Lung (tissue), 12 donors: Measurements from ENCODE around the gene AXIN2. TPM values are rescaled to one million over a fixed set of nuclear protein-coding genes. Genes with fewer than 3 reads are reported as not detected.
"Not testable (repeated sequence)": the region's sequence is repeated elsewhere in the genome, so short reads cannot be mapped to it uniquely, and the experiment has no call there.

ENCODE experiments used
- ATAC-seq: fragments of 200-7000 bp; cut with Tn5 transposase; one replicate; pipeline ENCODE4 v1.9.1; 2020; ENCODE audit warnings: moderate number of reproducible peaks; ENCODE audit not compliant: insufficient read depth, low FRiP score
- DNase-seq, 3 donors: peaks; one replicate each; pipeline ENCODE4 v3.0.0-alpha.2; 2013 to 2017
- H3K27ac ChIP-seq, 2 donors: one replicate each; pipeline ENCODE4 v1.5.1; 2013; ENCODE audit warnings: mild to moderate bottlenecking in 2 of 2, moderate library complexity in 2 of 2, control low read depth in 1 of 2, inconsistent platforms in 1 of 2, low read depth in 1 of 2, low read length in 1 of 2
- H3K27me3 ChIP-seq, 3 donors: one replicate each; pipeline ENCODE4 v1.5.1; 2013; ENCODE audit warnings: low read length in 2 of 3; ENCODE audit not compliant: control insufficient read depth in 3 of 3, insufficient read depth in 3 of 3
- H3K36me3 ChIP-seq, 4 donors: one replicate each; pipeline ENCODE4 v1.5.1; 2013; ENCODE audit warnings: low read length in 4 of 4, mild to moderate bottlenecking in 1 of 4, moderate library complexity in 1 of 4; ENCODE audit not compliant: control insufficient read depth in 4 of 4, insufficient read depth in 4 of 4
- H3K4me1 ChIP-seq, 5 donors: one replicate each; pipeline ENCODE4 v1.5.1; 2013; ENCODE audit warnings: low read length in 5 of 5, mild to moderate bottlenecking in 2 of 5, moderate library complexity in 1 of 5; ENCODE audit not compliant: control insufficient read depth in 5 of 5, insufficient read depth in 5 of 5
- H3K4me3 ChIP-seq: one replicate; pipeline ENCODE4 v1.5.1; 2013; ENCODE audit warnings: mild to moderate bottlenecking, control low read depth, moderate library complexity
- H3K9ac ChIP-seq, 2 donors: one replicate each; pipeline ENCODE4 v1.5.1; 2013; ENCODE audit warnings: low read length in 2 of 2, control low read depth in 1 of 2; ENCODE audit not compliant: insufficient read depth in 1 of 2
- H3K9me3 ChIP-seq, 4 donors: one replicate each; pipeline ENCODE4 v1.5.1; 2013; ENCODE audit warnings: low read length in 3 of 4, mild to moderate bottlenecking in 1 of 4, moderate library complexity in 1 of 4; ENCODE audit not compliant: control insufficient read depth in 4 of 4, insufficient read depth in 3 of 4
- CTCF ChIP-seq: IDR thresholded peaks from 2 replicates; pipeline ENCODE4 v1.5.1; 2012; ENCODE audit warnings: mild to moderate bottlenecking; ENCODE audit errors: control extremely low read depth, extremely low read depth
- WGBS, 2 donors: extraction: QIAGEN DNeasy Blood & Tissue Kit; methylation state at CpG; one replicate each; pipeline ENCODE4 v1.1.7; 2013; 5-methylcytosine and 5-hydroxymethylcytosine counted together
- polyA plus RNA-seq, 2 donors: library from polyadenylated mRNA; stranded (reverse); fragments of 200-250 nt; gene quantifications; one replicate each; pipeline ENCODE4 v1.2.1, GENCODE V29; 2013
- total RNA-seq, 2 donors: library from RNA; depleted of rRNA in 1 of 2; stranded (reverse); fragments of >200 nt in 1 of 2; gene quantifications; one replicate each; pipeline ENCODE4 v1.2.1, GENCODE V29; 2014 to 2021
- donor health status: control.
- donor health status: control.
- donor health status: Bipolar disorder and iron deficiency.
- donor health status: healthy.
- donor health status: DM: yes; HTN: yes; CAD: no.

The AXIN2 gene
- total and polyA plus RNA-seq, 4 donors, result 13.0 to 127 (median 36.8) TPM

GRCh38 chr17:65487990-65488389, 73.5 kb downstream of the AXIN2 start:
- no peak for TF ChIP-seq CTCF
- Histone ChIP-seq H3K4me1 (peaks cover 0 to 25% (median 4%) of the 10 kb centered on the region in 5 donors), H3K27me3 (no peaks in the 10 kb centered on the region), H3K36me3 (no peaks in the 10 kb centered on the region), H3K27ac (no peak overlapping the region), H3K4me3 (no peak overlapping the region), H3K9ac (no peak overlapping the region), H3K9me3 (no peaks in the 10 kb centered on the region)
- ATAC-seq (no peak), DNase-seq (no peak)

GRCh38 chr17:65487161-65487560, 74.3 kb downstream of the AXIN2 start:
- 89 to 92% methylated on average over 7 of the region's 7 CpGs for WGBS, 2 donors
- Histone ChIP-seq H3K4me1 (peaks cover 0 to 25% (median 4%) of the 10 kb centered on the region in 5 donors), H3K36me3 (no peaks in the 10 kb centered on the region), H3K9me3 (no peaks in the 10 kb centered on the region), H3K27ac (peak overlapping the region in 1 of 2 donors; percentile 56), H3K9ac (no peak overlapping the region), H3K27me3 (no peaks in the 10 kb centered on the region), H3K4me3 (no peak overlapping the region)
- no peak for DNase-seq
- ATAC-seq, result no peak
- TF ChIP-seq CTCF, result no peak

DNA sequence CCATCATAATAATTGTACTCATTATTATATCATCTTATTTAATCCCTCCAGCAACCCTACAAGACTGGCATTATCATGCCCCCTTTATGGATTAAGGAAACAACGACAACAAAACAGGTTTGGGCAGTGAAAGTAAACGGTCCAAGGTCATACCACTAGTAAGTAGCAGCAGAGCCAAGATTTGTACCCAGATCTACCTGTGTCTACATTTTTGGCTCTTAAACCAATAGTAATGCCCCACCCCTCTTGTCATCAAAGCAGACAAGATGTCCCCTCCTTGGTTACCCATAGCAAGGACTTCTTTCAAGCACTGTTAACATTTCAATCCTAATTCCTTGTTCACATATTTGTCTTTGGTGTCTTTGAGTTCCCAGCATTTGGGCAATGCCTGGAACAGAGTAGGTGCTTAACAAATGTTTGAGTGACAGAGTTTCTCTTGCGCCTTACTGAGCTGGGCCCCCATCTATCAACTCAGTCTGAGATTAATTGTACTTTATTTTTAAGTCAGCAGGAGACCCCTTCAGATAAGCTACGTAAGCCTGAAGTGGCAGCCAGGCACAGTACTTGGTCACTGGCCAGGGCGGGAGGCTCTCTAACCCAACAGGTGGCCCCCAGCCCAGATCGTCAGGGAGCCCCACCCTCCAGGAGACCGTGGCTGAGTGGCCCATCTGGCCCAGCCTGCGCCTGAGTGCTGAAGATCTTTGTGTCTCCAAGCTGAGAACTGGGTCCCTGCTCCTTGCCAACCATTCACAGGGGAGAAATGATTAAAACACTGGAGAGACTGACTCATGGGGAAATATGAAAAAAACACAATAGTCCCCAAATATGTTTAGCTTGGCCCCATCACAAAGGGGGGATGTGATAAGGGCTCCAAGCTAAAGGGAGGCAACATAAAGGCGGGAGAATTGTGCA, 75.8 kb downstream of the AXIN2 start:
- Histone ChIP-seq H3K27ac (peak overlapping the region; percentile 40 to 68), H3K9ac (no peak overlapping the region), H3K36me3 (no peaks in the 10 kb centered on the region), H3K4me3 (no peak overlapping the region), H3K27me3 (no peaks in the 10 kb centered on the region), H3K9me3 (no peaks in the 10 kb centered on the region), H3K4me1 (peaks cover 0 to 25% (median 4%) of the 10 kb centered on the region in 5 donors)
- WGBS, 2 donors, result 54 to 62% methylated on average over 9 of the region's 9 CpGs
- TF ChIP-seq CTCF, result no peak
- peak; percentile 30 to 60 (median 37) for DNase-seq
- peak; percentile 73 for ATAC-seq

GRCh38 chr17:65484405-65484804, 77.0 kb downstream of the AXIN2 start:
- H3K4me3 ChIP-seq, DNase-seq, H3K9me3 ChIP-seq, ATAC-seq, H3K9ac ChIP-seq, H3K36me3 ChIP-seq, H3K27ac ChIP-seq, H3K27me3 ChIP-seq: not testable (repeated sequence)
- H3K4me1 ChIP-seq, result peaks cover 0 to 17% (median 4%) of the 10 kb centered on the region in 5 donors
- 95 to 100% methylated on average over 1 to 24 of the region's 24 CpGs for WGBS, 2 donors
